HCT116 (cell line): ENCODE results near the gene RIPPLY2. TPM values are rescaled to one million over a fixed set of nuclear protein-coding genes. Genes with fewer than 3 reads are reported as not detected.

ENCODE experiments used
- ATAC-seq: fragments of 200-7000 bp; cut with Tn5 transposase; 2 replicates; pipeline ENCODE4 v1.9.1; 2020; ENCODE audit warnings: mild to moderate bottlenecking, moderate library complexity
- BruUV-seq: library from RNA; stranded (reverse); fragments of 400-500 nt; replicated peaks from 2 replicates; lab custom pipeline; 2021; lab: Mats Ljungman, UMichigan
- CTCF ChIA-PET: fragments of 300-600 bp; sonication (Branson Sonifier 250); formaldehyde crosslinking; loops from one replicate; lab custom pipeline; 2021; ENCODE audit warnings: antibody characterized with exemption; lab: Charles Lee
- POLR2A ChIA-PET: fragments of 300-600, 350-600 bp; sonication (Branson Sonifier 250); formaldehyde crosslinking; loops from one replicate; lab custom pipeline; 2021; ENCODE audit warnings: antibody characterized with exemption; lab: Charles Lee
- RAD21 ChIA-PET, 2 experiments: fragments of 300-600 bp; sonication (Branson Sonifier 250); formaldehyde crosslinking; loops; one replicate each; lab custom pipeline; 2023; ENCODE audit warnings: low total read pairs in 2 of 2; ENCODE audit not compliant: uncharacterized antibody in 2 of 2, unreplicated experiment in 2 of 2, low non-redundant PET in 1 of 2; lab: Charles Lee
- DNase-seq: peaks from one replicate; pipeline ENCODE4 v3.0.0-alpha.2; 2010; ENCODE audit warnings: low read depth, low spot score
- H2AFZ ChIP-seq: fragments of 200-600 bp; shearing (Covaris generic), sonication (generic); 2 replicates; pipeline ENCODE4 v1.6.1; 2017; ENCODE audit warnings: low read depth, mixed run types, mixed read lengths, antibody characterized with exemption, low read length; ENCODE audit not compliant: poor library complexity, severe bottlenecking
- H3K27ac ChIP-seq: 2 replicates; pipeline ENCODE4 v1.5.1; 2012; ENCODE audit warnings: low read depth, low read length
- H3K27me3 ChIP-seq: fragments of 200-600 bp; sonication (generic); 2 replicates; pipeline ENCODE4 v1.6.1; 2016; ENCODE audit warnings: mixed run types, low read length, mixed read lengths; ENCODE audit not compliant: insufficient read depth
- H3K36me3 ChIP-seq, 2 experiments: fragments of 200-500 bp in 1 of 2; fragments of 200-600 bp in 1 of 2; sonication (Bioruptor generic) in 1 of 2; sonication (generic) in 1 of 2; 2 replicates each; pipeline versions ENCODE4 v1.5.1 to v1.6.1; 2014 to 2016; ENCODE audit warnings: low read length in 2 of 2, inconsistent platforms in 1 of 2, mixed read lengths in 1 of 2, mixed run types in 1 of 2; ENCODE audit not compliant: insufficient read depth in 2 of 2, control insufficient read depth in 1 of 2
- H3K4me1 ChIP-seq, 2 experiments: fragments of 200-600 bp in 1 of 2; sonication (generic) in 1 of 2; 2 replicates each; pipeline versions ENCODE4 v1.5.1 to v1.6.1; 2012 to 2017; ENCODE audit warnings: low read length in 2 of 2, inconsistent platforms in 1 of 2, mild to moderate bottlenecking in 1 of 2, mixed read lengths in 1 of 2, mixed run types in 1 of 2, moderate library complexity in 1 of 2; ENCODE audit not compliant: insufficient read depth in 2 of 2, control insufficient read depth in 1 of 2
- H3K4me2 ChIP-seq: fragments of 200-600 bp; sonication (generic); 2 replicates; pipeline ENCODE4 v1.6.1; 2017; ENCODE audit warnings: mixed run types, low read length, mixed read lengths
- H3K4me3 ChIP-seq, 2 experiments: fragments of 200-600 bp in 1 of 2; sonication (generic) in 1 of 2; replicated peaks in 1 of 2; 2 replicates each; pipeline ENCODE4 v1.5.1; 2011 to 2016; ENCODE audit warnings: low read length in 2 of 2, control low read depth in 1 of 2, low read depth in 1 of 2, mild to moderate bottlenecking in 1 of 2, mixed read lengths in 1 of 2, mixed run types in 1 of 2
- H3K79me2 ChIP-seq: fragments of 200-600 bp; sonication (generic); 2 replicates; pipeline ENCODE4 v1.6.1; 2017; ENCODE audit warnings: mild to moderate bottlenecking, mixed run types, low read length, moderate library complexity, mixed read lengths; ENCODE audit not compliant: insufficient read depth
- H3K9ac ChIP-seq: fragments of 200-600 bp; sonication (generic); 2 replicates; pipeline ENCODE4 v1.6.1; 2016; ENCODE audit warnings: low read length, mixed read lengths
- H3K9me2 ChIP-seq: fragments of 200-600 bp; sonication (generic), shearing (Covaris generic); 2 replicates; pipeline ENCODE4 v1.6.1; 2017; ENCODE audit warnings: mixed run types, mild to moderate bottlenecking, moderate library complexity; ENCODE audit not compliant: insufficient read depth
- H3K9me3 ChIP-seq, 2 experiments: fragments of 200-500 bp in 1 of 2; fragments of 200-600 bp in 1 of 2; sonication (Bioruptor generic) in 1 of 2; sonication (generic) in 1 of 2; 2 replicates each; pipeline ENCODE4 v1.6.1; 2014 to 2017; ENCODE audit warnings: low read length in 2 of 2, mixed read lengths in 2 of 2, inconsistent platforms in 1 of 2, low read depth in 1 of 2, mild to moderate bottlenecking in 1 of 2, mixed run types in 1 of 2, moderate library complexity in 1 of 2; ENCODE audit not compliant: control insufficient read depth in 1 of 2, insufficient read depth in 1 of 2
- H4K20me1 ChIP-seq: fragments of 200-600 bp; sonication (generic), shearing (Covaris generic); 2 replicates; pipeline ENCODE4 v1.6.1; 2017; ENCODE audit warnings: mixed run types, mild to moderate bottlenecking, moderate library complexity; ENCODE audit not compliant: insufficient read depth
- CBX3 ChIP-seq: IDR thresholded peaks from 2 replicates; pipeline ENCODE4 v1.6.1; 2012; ENCODE audit warnings: low read depth
- EGR1 ChIP-seq: IDR thresholded peaks from 2 replicates; pipeline ENCODE4 v1.6.1; 2012; ENCODE audit warnings: low read depth
- ELF1 ChIP-seq: IDR thresholded peaks from 2 replicates; pipeline ENCODE4 v1.6.1; 2012; ENCODE audit warnings: low read depth, borderline replicate concordance
- EZH2 ChIP-seq: fragments of 200-600 bp; sonication (generic); IDR thresholded peaks from 2 replicates; pipeline ENCODE4 v1.6.1; 2017; ENCODE audit warnings: antibody characterized with exemption, mixed run types
- FOSL1 ChIP-seq: IDR thresholded peaks from 2 replicates; pipeline ENCODE4 v1.6.1; 2012; ENCODE audit warnings: low read depth
- JUND ChIP-seq: IDR thresholded peaks from 2 replicates; pipeline ENCODE4 v1.6.1; 2012
- POLR2A ChIP-seq: IDR thresholded peaks from 2 replicates; pipeline ENCODE4 v1.7.0; 2011; ENCODE audit warnings: borderline replicate concordance; ENCODE audit not compliant: insufficient read depth, insufficient read length; ENCODE audit errors: extremely low read depth
- RAD21 ChIP-seq: IDR thresholded peaks from 2 replicates; pipeline ENCODE4 v1.6.1; 2012; ENCODE audit warnings: low read depth, mild to moderate bottlenecking
- SIN3A ChIP-seq: IDR thresholded peaks from 2 replicates; pipeline ENCODE4 v1.6.1; 2012; ENCODE audit warnings: low read depth
- SRF ChIP-seq: IDR thresholded peaks from 2 replicates; pipeline ENCODE4 v1.6.1; 2012; ENCODE audit warnings: low read depth
- intact Hi-C: fragments of 100-400 bp; cut with micrococcal nuclease; formaldehyde crosslinking; loops from 2 replicates; pipeline ENCODE4 v1.10.0; 2022
- total RNA-seq: library from RNA; stranded (reverse); gene quantifications from one replicate; pipeline ENCODE4 v1.2.1, GENCODE V29; 2021; ENCODE audit not compliant: unreplicated experiment
- TF ChIP-seq, protein P1 (sequence below), 3 experiments: fragments of 200-600 bp in 1 of 3; sonication (generic) in 1 of 3; IDR thresholded peaks in 2 of 3; conservative IDR thresholded peaks in 1 of 3; 2 replicates each; pipeline ENCODE4 v1.5.1; 2012 to 2017; ENCODE audit warnings: low read depth in 2 of 3, low read length in 2 of 3, antibody characterized with exemption in 1 of 3, borderline replicate concordance in 1 of 3, control low read depth in 1 of 3, mild to moderate bottlenecking in 1 of 3, mixed read lengths in 1 of 3, mixed run types in 1 of 3, moderate library complexity in 1 of 3; ENCODE audit not compliant: insufficient read depth in 1 of 3
- TF ChIP-seq, protein P2 (sequence below): IDR thresholded peaks from 2 replicates; pipeline ENCODE4 v1.6.1; 2012; ENCODE audit warnings: low read depth

The RIPPLY2 gene
- total RNA-seq, 1 experiment from 2014 or later: not detected

DNA sequence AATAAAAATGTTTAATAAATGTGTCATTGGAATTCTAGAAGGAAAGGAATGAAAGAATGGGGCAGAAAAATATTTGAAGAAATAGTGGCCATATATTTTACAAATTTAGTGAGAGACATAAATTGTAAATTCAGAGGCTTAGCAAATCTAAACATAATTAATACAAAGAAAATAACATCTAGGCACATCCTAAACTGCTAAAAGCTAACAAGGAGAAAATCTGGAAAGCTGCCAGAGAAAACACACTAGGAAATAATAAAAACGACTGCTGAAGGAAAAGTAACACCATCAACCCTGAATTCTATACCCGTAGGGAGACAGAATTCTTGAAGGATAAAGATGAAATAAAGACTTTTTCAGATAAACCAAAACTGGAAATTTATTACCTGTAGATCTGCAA lies 30.1 kb downstream of the RIPPLY2 start:
- DNase-seq (no peak), ATAC-seq (no peak)
- Histone ChIP-seq H2AFZ (no peak overlapping the region), H3K9me3 (no peaks in the 10 kb centered on the region), H3K79me2 (peaks cover 15% of the 10 kb centered on the region), H3K36me3 (no peaks in the 10 kb centered on the region), H3K27me3 (no peaks in the 10 kb centered on the region), H3K4me2 (no peak overlapping the region), H3K9ac (no peak overlapping the region), H3K9me2 (no peaks in the 10 kb centered on the region), H4K20me1 (no peaks in the 10 kb centered on the region), H3K4me1 (no peaks in the 10 kb centered on the region), H3K4me3 (no peak overlapping the region), H3K27ac (no peak overlapping the region)
- TF ChIP-seq EZH2 (no peak), POLR2A (no peak), FOSL1 (no peak), EGR1 (no peak), ELF1 (no peak), JUND (no peak), CBX3 (no peak), SIN3A (no peak), SRF (no peak), RAD21 (no peak)
- TF ChIP-seq, protein P1, sequence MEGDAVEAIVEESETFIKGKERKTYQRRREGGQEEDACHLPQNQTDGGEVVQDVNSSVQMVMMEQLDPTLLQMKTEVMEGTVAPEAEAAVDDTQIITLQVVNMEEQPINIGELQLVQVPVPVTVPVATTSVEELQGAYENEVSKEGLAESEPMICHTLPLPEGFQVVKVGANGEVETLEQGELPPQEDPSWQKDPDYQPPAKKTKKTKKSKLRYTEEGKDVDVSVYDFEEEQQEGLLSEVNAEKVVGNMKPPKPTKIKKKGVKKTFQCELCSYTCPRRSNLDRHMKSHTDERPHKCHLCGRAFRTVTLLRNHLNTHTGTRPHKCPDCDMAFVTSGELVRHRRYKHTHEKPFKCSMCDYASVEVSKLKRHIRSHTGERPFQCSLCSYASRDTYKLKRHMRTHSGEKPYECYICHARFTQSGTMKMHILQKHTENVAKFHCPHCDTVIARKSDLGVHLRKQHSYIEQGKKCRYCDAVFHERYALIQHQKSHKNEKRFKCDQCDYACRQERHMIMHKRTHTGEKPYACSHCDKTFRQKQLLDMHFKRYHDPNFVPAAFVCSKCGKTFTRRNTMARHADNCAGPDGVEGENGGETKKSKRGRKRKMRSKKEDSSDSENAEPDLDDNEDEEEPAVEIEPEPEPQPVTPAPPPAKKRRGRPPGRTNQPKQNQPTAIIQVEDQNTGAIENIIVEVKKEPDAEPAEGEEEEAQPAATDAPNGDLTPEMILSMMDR (IDR thresholded peaks at IDR 0.05 in 2 of 3, conservative IDR thresholded peaks at IDR 0.05 in 1 of 3; ENCODE audit: borderline replicate concordance in 1 of 3, insufficient read depth in 1 of 3, low read depth in 2 of 3, low read length in 2 of 3): no peak
- TF ChIP-seq, protein P2, sequence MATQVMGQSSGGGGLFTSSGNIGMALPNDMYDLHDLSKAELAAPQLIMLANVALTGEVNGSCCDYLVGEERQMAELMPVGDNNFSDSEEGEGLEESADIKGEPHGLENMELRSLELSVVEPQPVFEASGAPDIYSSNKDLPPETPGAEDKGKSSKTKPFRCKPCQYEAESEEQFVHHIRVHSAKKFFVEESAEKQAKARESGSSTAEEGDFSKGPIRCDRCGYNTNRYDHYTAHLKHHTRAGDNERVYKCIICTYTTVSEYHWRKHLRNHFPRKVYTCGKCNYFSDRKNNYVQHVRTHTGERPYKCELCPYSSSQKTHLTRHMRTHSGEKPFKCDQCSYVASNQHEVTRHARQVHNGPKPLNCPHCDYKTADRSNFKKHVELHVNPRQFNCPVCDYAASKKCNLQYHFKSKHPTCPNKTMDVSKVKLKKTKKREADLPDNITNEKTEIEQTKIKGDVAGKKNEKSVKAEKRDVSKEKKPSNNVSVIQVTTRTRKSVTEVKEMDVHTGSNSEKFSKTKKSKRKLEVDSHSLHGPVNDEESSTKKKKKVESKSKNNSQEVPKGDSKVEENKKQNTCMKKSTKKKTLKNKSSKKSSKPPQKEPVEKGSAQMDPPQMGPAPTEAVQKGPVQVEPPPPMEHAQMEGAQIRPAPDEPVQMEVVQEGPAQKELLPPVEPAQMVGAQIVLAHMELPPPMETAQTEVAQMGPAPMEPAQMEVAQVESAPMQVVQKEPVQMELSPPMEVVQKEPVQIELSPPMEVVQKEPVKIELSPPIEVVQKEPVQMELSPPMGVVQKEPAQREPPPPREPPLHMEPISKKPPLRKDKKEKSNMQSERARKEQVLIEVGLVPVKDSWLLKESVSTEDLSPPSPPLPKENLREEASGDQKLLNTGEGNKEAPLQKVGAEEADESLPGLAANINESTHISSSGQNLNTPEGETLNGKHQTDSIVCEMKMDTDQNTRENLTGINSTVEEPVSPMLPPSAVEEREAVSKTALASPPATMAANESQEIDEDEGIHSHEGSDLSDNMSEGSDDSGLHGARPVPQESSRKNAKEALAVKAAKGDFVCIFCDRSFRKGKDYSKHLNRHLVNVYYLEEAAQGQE: no peak
- no TSS peak for BruUV-seq
- ChIA-PET POLR2A (no interaction called here), RAD21 (interaction anchor here in 1 of 2 experiments (0.6 kb wide), 1 partner anchor 339 kb away, joined by 3 read pairs; no protein-coding TSS in a partner anchor), CTCF (interaction anchor here (1.3 to 2.7 kb wide), 2 partner anchors 268 to 337 kb away, joined by 5 to 11 read pairs; no protein-coding TSS in a partner anchor)
- intact Hi-C loops: loop anchor here (5.0 to 10.0 kb wide), 3 partner anchors 532 to 1442 kb away; no protein-coding TSS in a partner anchor
